LNCAP (cell line): ENCODE measurements around the gene CLPTM1.

Experiments used
- TF ChIP-seq, protein P1 (sequence below): fragments of 450-650 bp; IDR thresholded peaks from 2 replicates; pipeline ENCODE4 v1.5.1; 2017; ENCODE audit warnings: mild to moderate bottlenecking

The CLPTM1 gene

DNA sequence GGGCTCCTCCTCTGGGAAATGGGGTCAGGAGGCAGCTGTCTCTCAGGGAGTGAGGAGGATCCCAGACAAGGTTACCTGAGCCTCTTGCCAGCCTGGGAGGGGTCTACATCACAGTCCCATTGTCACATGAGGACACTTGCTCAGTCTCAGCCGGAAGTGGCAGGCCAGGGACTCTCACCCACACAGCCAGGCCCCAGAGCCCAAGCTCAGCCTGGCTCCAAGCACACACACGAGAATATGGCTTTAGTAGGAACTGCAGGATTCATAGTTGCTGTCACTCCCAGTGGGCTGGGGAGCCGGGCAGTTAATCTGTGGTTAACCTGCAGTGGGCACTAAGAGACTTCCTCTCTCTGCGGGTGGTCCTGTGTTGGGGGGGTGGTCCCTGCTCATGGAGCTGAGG, 30.3 kb downstream of the CLPTM1 start:
- TF ChIP-seq, protein P1, sequence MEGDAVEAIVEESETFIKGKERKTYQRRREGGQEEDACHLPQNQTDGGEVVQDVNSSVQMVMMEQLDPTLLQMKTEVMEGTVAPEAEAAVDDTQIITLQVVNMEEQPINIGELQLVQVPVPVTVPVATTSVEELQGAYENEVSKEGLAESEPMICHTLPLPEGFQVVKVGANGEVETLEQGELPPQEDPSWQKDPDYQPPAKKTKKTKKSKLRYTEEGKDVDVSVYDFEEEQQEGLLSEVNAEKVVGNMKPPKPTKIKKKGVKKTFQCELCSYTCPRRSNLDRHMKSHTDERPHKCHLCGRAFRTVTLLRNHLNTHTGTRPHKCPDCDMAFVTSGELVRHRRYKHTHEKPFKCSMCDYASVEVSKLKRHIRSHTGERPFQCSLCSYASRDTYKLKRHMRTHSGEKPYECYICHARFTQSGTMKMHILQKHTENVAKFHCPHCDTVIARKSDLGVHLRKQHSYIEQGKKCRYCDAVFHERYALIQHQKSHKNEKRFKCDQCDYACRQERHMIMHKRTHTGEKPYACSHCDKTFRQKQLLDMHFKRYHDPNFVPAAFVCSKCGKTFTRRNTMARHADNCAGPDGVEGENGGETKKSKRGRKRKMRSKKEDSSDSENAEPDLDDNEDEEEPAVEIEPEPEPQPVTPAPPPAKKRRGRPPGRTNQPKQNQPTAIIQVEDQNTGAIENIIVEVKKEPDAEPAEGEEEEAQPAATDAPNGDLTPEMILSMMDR, result no peak

DNA sequence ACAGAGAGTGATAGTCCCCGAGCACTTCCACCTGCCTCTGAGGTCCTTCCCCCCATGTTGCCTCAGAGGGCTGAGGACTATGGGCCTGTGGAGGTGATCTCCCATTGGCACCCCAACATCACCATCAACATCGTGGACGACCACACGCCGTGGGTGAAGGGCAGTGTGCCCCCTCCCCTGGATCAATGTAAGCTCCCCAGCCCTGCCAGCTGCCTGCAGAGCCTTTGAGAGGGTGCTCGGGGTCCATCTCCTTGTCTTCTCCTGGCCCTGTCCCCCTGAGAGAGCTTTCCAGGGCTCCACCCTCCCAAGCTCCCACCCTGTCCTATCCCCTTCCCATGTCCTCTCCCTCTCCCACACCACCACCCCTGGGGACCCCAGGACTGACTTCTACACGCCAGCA, 31.2 kb downstream of the CLPTM1 start:
- TF ChIP-seq, protein P1, result no peak

DNA sequence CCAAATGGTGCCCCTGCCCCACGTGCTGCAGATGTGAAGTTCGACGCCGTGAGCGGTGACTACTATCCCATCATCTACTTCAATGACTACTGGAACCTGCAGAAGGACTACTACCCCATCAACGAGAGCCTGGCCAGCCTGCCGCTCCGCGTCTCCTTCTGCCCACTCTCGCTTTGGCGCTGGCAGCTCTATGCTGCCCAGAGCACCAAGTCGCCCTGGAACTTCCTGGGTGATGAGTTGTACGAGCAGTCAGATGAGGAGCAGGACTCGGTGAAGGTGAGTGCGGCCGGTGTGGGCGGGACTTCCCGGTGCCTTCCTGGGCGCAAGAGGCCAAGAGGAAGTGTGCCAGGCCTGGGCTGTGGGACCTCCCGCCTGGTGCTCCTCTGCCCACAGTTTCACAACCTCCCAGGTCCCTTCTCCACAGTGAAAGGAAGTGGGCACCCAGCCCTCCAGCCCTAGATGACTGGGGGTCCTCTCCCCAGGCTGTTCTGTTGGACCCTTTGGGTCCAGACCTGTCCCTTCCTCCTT, 32.0 kb downstream of the CLPTM1 start:
- TF ChIP-seq, protein P1, result no peak

DNA sequence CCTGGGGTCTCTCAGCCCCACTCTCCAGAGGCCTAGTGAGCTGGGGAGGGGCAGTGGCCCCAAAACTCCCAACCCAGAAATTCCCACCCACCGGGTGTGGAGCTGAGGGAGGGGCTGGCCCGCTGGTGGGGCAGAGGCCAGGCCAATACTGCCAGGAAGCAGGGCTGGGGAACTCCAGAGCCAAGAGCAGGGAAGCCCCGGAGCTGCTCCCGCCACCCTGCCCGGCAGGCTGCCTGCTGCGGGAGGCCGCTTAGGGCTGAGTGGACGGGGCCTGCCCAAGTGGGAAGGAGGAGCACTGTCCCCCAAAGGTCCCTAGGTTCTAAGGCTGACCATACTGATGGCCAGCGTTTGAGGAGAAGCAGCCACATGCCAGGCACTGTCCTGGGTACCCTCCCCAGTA, 33.1 kb downstream of the CLPTM1 start:
- TF ChIP-seq, protein P1, result no peak

DNA sequence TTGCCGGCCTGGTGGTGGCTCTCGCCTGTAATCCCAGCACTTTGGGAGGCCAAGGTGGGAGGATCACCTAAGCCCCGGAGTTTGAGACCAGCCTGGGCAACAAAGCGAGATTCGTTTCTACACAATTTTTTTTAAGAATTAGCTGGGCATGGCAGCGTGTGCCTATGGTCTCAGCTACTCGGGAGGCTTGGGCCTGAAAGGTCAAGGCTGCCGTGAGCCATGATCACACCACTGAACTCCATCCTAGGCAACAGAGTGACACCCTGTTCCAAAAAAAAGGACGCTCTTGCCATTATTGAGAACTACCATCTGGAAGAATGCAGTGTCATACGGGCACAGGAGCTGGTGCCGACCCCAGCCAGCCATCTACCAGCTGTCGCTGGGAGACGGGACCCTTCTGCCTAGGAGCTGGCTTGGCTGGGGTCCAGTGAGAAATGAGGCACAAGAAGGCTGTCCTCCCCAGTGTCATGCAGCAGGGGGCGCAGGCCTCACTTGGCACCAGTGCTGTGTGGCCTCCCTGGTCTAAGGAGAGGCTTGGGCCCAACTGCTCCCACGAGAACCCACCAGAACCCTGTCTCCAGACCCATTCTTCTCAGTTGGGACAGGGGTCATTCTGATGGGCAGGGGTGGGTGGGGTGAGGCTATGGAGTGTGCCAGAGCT, 33.8 kb downstream of the CLPTM1 start:
- TF ChIP-seq, protein P1, result peak; percentile 49

DNA sequence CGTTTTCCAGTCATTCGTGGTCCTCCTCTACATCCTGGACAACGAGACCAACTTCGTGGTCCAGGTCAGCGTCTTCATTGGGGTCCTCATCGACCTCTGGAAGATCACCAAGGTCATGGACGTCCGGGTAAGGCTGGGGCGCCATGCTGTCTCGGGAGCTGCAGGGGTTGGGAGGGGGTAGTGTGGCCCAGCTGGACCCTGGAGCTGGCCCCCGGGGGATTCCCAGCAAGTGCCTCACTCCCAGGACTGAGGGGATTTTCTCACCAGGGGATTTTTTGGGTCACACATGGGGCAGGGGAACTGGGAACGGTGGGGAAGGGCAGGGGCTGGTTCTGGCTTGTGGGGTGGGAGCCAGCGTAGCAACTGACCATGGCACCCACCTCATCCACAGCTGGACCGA, 35.3 kb downstream of the CLPTM1 start:
- TF ChIP-seq, protein P1, result no peak

DNA sequence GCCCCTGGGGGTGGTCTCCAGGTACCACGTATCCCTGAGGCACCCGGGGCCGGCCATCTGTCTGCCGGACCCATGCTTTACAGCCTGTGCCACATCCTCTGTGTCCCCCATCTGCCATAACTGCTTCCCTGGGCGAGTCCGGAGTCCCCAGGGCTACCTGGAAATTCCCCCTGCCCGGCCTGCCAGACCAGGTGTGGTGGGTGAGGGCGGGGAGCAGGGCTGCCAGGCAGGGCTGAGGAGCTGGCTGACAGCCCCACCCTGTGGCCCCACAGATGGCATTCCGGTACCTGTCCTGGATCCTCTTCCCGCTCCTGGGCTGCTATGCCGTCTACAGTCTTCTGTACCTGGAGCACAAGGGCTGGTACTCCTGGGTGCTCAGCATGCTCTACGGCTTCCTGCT, 35.8 kb downstream of the CLPTM1 start:
- TF ChIP-seq, protein P1, result no peak
